OCI-LY1 (cell line): ENCODE results near the gene SNTN.

Experiments
- EZH2 ChIP-seq: fragments of 200-600 bp; sonication (generic), shearing (Covaris generic); IDR thresholded peaks from 2 replicates; pipeline ENCODE4 v1.8.0; 2017; ENCODE audit warnings: borderline replicate concordance, mixed run types, mild to moderate bottlenecking, antibody characterized with exemption, low read length, moderate library complexity, mixed read lengths
- TF ChIP-seq, protein P1 (sequence below): fragments of 200-600 bp; sonication (generic), shearing (Covaris generic); IDR thresholded peaks from 2 replicates; pipeline ENCODE4 v1.5.1; 2017; ENCODE audit warnings: mild to moderate bottlenecking, antibody characterized with exemption, low read length, moderate library complexity, mixed read lengths

DNA sequence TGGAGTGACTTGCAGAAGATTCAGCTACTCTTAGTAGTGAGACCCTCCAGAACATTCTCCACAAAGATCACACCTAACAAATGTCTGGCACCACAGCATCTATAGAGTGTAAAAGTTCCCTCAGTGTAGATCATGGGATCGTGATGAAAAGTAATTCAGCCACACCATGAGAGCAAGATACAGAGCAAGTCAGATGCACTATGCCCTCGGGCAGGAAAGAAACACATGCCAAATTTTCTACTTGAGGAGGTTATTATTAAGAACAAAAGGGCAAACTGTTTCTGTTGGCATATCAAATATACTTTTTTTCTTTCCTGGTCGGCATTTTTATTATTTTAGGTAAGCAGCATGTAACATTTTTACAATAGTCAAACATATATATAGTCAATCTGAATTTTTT, 44.8 kb upstream of the SNTN start:
- TF ChIP-seq, protein P1, sequence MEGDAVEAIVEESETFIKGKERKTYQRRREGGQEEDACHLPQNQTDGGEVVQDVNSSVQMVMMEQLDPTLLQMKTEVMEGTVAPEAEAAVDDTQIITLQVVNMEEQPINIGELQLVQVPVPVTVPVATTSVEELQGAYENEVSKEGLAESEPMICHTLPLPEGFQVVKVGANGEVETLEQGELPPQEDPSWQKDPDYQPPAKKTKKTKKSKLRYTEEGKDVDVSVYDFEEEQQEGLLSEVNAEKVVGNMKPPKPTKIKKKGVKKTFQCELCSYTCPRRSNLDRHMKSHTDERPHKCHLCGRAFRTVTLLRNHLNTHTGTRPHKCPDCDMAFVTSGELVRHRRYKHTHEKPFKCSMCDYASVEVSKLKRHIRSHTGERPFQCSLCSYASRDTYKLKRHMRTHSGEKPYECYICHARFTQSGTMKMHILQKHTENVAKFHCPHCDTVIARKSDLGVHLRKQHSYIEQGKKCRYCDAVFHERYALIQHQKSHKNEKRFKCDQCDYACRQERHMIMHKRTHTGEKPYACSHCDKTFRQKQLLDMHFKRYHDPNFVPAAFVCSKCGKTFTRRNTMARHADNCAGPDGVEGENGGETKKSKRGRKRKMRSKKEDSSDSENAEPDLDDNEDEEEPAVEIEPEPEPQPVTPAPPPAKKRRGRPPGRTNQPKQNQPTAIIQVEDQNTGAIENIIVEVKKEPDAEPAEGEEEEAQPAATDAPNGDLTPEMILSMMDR = no peak
- no peak for TF ChIP-seq EZH2
